Panc1 (cell line): ENCODE results near the gene PXK. TPM values are rescaled to one million over a fixed set of nuclear protein-coding genes. Genes with fewer than 3 reads are reported as not detected.

Experiments
- ATAC-seq: fragments of 200-7000 bp; cut with Tn5 transposase; 2 replicates; pipeline ENCODE4 v1.9.1; 2020; ENCODE audit warnings: mild to moderate bottlenecking, moderate library complexity
- BruUV-seq: library from RNA; stranded (reverse); fragments of 400-500 nt; replicated peaks from 2 replicates; lab custom pipeline; 2021; lab: Mats Ljungman, UMichigan
- CTCF ChIA-PET: fragments of 300-600 bp; sonication (Branson Sonifier 250); formaldehyde crosslinking; loops from one replicate; lab custom pipeline; 2022; ENCODE audit warnings: antibody characterized with exemption; lab: Charles Lee
- POLR2A ChIA-PET: fragments of 300-600 bp; sonication (Branson Sonifier 250); formaldehyde crosslinking; loops from one replicate; lab custom pipeline; 2022; ENCODE audit warnings: antibody characterized with exemption; lab: Charles Lee
- DNase-seq: peaks from one replicate; pipeline ENCODE4 v3.0.0-alpha.2; 2010; ENCODE audit warnings: low read depth, low spot score
- H3K27ac ChIP-seq: 2 replicates; pipeline ENCODE4 v1.5.1; 2011; ENCODE audit warnings: mild to moderate bottlenecking, low read length, inconsistent platforms
- H3K27me3 ChIP-seq: fragments of 200-500 bp; sonication (Bioruptor generic); 2 replicates; pipeline ENCODE4 v1.6.0; 2014; ENCODE audit warnings: low read length, inconsistent platforms; ENCODE audit not compliant: control insufficient read depth, insufficient read depth
- H3K36me3 ChIP-seq: fragments of 200-500 bp; sonication (Bioruptor generic); 2 replicates; pipeline ENCODE4 v1.5.1; 2014; ENCODE audit warnings: inconsistent platforms, mild to moderate bottlenecking, low read length, moderate library complexity; ENCODE audit not compliant: control insufficient read depth, insufficient read depth
- H3K4me1 ChIP-seq: 2 replicates; pipeline ENCODE4 v1.5.1; 2011; ENCODE audit warnings: inconsistent platforms, mild to moderate bottlenecking, low read length, moderate library complexity; ENCODE audit not compliant: control insufficient read depth, insufficient read depth
- H3K4me3 ChIP-seq, 2 experiments: 2 replicates each; pipeline ENCODE4 v1.5.1; 2011 to 2012; ENCODE audit warnings: low read depth in 2 of 2, low read length in 2 of 2, mild to moderate bottlenecking in 2 of 2, inconsistent platforms in 1 of 2, moderate library complexity in 1 of 2
- H3K9me3 ChIP-seq: fragments of 200-500 bp; sonication (Bioruptor generic); 2 replicates; pipeline ENCODE4 v1.5.1; 2014; ENCODE audit warnings: low read depth, mild to moderate bottlenecking, inconsistent platforms, low read length, moderate library complexity; ENCODE audit not compliant: control insufficient read depth, insufficient read depth
- POLR2AphosphoS5 ChIP-seq: IDR thresholded peaks from 2 replicates; pipeline ENCODE4 v1.6.1; 2012; ENCODE audit warnings: mild to moderate bottlenecking, low read depth, low read length, moderate library complexity
- SIN3A ChIP-seq: IDR thresholded peaks from 2 replicates; pipeline ENCODE4 v1.6.1; 2012; ENCODE audit warnings: low read depth, mild to moderate bottlenecking, low read length, moderate library complexity, borderline replicate concordance; ENCODE audit not compliant: insufficient read depth
- TCF7L2 ChIP-seq: IDR thresholded peaks from 2 replicates; pipeline ENCODE4 v1.6.1; 2011; ENCODE audit warnings: mild to moderate bottlenecking, low read depth, low read length, inconsistent platforms
- in situ Hi-C: cut with HindIII; loops from 2 replicates; pipeline ENCODE4 v1.10.0; 2016; ENCODE audit warnings: low sequenced_read_pairs, low pct_unique_long_range_greater_than_20kb
- intact Hi-C: fragments of 100-400 bp; cut with micrococcal nuclease; formaldehyde crosslinking; loops from one replicate; pipeline ENCODE4 v1.10.0; 2022; ENCODE audit not compliant: unreplicated experiment
- total RNA-seq: library from RNA; stranded (reverse); gene quantifications from one replicate; pipeline ENCODE4 v1.2.1, GENCODE V29; 2021; ENCODE audit not compliant: unreplicated experiment
- TF ChIP-seq, protein P1 (sequence below), 2 experiments: IDR thresholded peaks; 2 replicates each; pipeline ENCODE4 v1.6.1; 2011 to 2012; ENCODE audit warnings: low read depth in 2 of 2, control low read depth in 1 of 2, low read length in 1 of 2, mild to moderate bottlenecking in 1 of 2, moderate library complexity in 1 of 2; ENCODE audit not compliant: insufficient read depth in 1 of 2
- TF ChIP-seq, protein P2 (sequence below): fragments of 450-650 bp; IDR thresholded peaks from 2 replicates; pipeline ENCODE4 v1.5.1; 2017; ENCODE audit warnings: mild to moderate bottlenecking

PXK gene
- total RNA-seq, 1 experiment from 2014 or later, result 14.2 TPM

DNA sequence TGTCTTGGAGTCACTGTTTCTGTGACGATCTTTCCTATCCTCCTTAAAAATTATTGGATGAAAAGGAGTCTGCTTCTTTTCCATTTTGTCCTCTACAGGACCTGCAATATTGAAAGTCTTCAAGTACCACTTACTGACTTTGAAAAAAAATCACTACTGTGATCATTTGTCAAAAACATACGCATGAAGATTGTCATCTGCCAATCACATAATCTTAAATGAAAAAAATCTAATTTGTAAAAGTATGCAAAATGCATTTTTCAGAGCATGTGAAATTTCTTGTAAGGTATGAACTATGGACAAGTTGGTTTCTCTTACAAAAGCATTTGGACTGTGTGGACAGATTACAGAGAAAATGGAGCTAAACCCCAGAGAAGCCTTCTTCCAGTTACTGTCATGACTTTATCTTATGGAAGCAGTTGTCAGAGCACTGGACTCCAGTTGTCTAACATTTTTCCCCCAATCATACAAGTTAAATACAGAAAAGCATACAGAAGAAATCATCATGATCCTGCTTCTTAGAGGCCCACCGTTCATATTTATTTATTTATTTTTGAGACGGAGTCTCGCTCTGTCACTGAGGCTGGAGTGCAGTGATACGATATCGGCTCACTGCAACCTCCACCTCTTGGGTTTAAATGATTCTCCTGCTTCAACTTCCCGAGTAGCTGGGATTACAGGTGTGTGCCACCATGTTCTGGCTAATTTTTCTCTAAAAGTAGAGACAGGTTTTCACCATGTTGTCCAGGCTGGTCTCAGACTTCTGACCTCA is 3.4 kb upstream of the PXK start:
- intact Hi-C loops (no loop called here), in situ Hi-C loops (no loop called here)
- Histone ChIP-seq H3K36me3 (no peaks in the 10 kb centered on the region), H3K9me3 (no peaks in the 10 kb centered on the region), H3K4me3 (no peak overlapping the region), H3K4me1 (peaks cover 4% of the 10 kb centered on the region; the same call in 1 of the 2 replicates), H3K27me3 (no peaks in the 10 kb centered on the region), H3K27ac (no peak overlapping the region)
- no TSS peak for BruUV-seq
- ATAC-seq, result no peak
- CTCF ChIA-PET, result no interaction called here
- TF ChIP-seq, protein P1, sequence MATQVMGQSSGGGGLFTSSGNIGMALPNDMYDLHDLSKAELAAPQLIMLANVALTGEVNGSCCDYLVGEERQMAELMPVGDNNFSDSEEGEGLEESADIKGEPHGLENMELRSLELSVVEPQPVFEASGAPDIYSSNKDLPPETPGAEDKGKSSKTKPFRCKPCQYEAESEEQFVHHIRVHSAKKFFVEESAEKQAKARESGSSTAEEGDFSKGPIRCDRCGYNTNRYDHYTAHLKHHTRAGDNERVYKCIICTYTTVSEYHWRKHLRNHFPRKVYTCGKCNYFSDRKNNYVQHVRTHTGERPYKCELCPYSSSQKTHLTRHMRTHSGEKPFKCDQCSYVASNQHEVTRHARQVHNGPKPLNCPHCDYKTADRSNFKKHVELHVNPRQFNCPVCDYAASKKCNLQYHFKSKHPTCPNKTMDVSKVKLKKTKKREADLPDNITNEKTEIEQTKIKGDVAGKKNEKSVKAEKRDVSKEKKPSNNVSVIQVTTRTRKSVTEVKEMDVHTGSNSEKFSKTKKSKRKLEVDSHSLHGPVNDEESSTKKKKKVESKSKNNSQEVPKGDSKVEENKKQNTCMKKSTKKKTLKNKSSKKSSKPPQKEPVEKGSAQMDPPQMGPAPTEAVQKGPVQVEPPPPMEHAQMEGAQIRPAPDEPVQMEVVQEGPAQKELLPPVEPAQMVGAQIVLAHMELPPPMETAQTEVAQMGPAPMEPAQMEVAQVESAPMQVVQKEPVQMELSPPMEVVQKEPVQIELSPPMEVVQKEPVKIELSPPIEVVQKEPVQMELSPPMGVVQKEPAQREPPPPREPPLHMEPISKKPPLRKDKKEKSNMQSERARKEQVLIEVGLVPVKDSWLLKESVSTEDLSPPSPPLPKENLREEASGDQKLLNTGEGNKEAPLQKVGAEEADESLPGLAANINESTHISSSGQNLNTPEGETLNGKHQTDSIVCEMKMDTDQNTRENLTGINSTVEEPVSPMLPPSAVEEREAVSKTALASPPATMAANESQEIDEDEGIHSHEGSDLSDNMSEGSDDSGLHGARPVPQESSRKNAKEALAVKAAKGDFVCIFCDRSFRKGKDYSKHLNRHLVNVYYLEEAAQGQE (IDR thresholded peaks at IDR 0.05; ENCODE audit: insufficient read depth in 1 of 2, low read depth in 2 of 2, low read length in 1 of 2), result no peak
- TF ChIP-seq, protein P2, sequence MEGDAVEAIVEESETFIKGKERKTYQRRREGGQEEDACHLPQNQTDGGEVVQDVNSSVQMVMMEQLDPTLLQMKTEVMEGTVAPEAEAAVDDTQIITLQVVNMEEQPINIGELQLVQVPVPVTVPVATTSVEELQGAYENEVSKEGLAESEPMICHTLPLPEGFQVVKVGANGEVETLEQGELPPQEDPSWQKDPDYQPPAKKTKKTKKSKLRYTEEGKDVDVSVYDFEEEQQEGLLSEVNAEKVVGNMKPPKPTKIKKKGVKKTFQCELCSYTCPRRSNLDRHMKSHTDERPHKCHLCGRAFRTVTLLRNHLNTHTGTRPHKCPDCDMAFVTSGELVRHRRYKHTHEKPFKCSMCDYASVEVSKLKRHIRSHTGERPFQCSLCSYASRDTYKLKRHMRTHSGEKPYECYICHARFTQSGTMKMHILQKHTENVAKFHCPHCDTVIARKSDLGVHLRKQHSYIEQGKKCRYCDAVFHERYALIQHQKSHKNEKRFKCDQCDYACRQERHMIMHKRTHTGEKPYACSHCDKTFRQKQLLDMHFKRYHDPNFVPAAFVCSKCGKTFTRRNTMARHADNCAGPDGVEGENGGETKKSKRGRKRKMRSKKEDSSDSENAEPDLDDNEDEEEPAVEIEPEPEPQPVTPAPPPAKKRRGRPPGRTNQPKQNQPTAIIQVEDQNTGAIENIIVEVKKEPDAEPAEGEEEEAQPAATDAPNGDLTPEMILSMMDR, result no peak
- no peak for TF ChIP-seq SIN3A
- POLR2A ChIA-PET, result interaction anchor here (0.5 kb wide), 1 partner anchor 33 kb away, joined by 3 read pairs; no protein-coding TSS in a partner anchor
- DNase-seq, result no peak

DNA sequence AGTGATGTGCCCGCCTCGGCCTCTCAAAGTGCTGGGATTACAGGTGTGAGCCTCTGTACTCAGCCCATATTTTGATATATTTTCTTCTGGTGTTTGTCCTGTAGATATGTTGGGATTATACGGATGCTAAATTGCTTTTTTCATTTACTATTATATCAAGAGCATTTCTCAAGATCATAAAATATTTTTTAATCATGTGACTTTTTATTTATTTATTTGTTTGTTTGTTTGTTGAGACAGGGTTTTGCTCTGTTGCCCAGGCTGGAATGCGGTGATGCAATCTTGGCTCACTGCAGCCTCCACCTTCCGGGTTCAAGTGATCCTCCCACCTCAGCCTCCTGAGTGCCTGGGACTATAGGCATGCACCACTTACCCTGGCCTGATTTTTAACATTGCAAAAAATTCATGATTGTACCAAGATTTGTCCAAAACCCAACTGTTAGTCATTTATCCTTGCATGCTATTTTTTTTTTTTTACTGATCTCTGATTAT is 2.7 kb upstream of the PXK start:
- intact Hi-C loops (no loop called here), in situ Hi-C loops (no loop called here)
- no peak overlapping the region for H3K27ac ChIP-seq
- peaks cover 8% of the 10 kb centered on the region for H3K4me1 ChIP-seq
- ChIA-PET CTCF (no interaction called here), POLR2A (no interaction called here)
- no peak overlapping the region for H3K4me3 ChIP-seq
- no peaks in the 10 kb centered on the region for H3K27me3 ChIP-seq
- no peaks in the 10 kb centered on the region for H3K9me3 ChIP-seq
- H3K36me3 ChIP-seq, result no peaks in the 10 kb centered on the region
- ATAC-seq (no peak), DNase-seq (no peak)
- no TSS peak for BruUV-seq
- TF ChIP-seq SIN3A (no peak), POLR2AphosphoS5 (no peak), TCF7L2 (no peak)
- TF ChIP-seq, protein P2, result no peak
- TF ChIP-seq, protein P1 (IDR thresholded peaks at IDR 0.05; ENCODE audit: insufficient read depth in 1 of 2, low read depth in 2 of 2, low read length in 1 of 2), result no peak
